GM23248 (cell line): ENCODE data around the gene CHST13. TPM values are rescaled to one million over a fixed set of nuclear protein-coding genes. Genes with fewer than 3 reads are reported as not detected.

Source experiments
- DNase-seq: peaks from one replicate; pipeline ENCODE4 v3.0.0-alpha.2; 2015
- H2AFZ ChIP-seq: fragments of 200-600 bp; sonication (generic); 2 replicates; pipeline ENCODE4 v1.6.1; 2016; ENCODE audit warnings: antibody characterized with exemption
- H3F3A ChIP-seq: fragments of 200-600 bp; sonication (generic); 2 replicates; pipeline ENCODE4 v1.6.1; 2016; ENCODE audit warnings: mild to moderate bottlenecking, antibody characterized with exemption, mixed run types; ENCODE audit not compliant: insufficient read depth
- H3K27ac ChIP-seq: fragments of 200-600 bp; sonication (generic); 2 replicates; pipeline ENCODE4 v1.5.1; 2016; ENCODE audit warnings: mild to moderate bottlenecking
- H3K27me3 ChIP-seq: fragments of 200-600 bp; sonication (generic); replicated peaks from 2 replicates; pipeline ENCODE4 v1.6.1; 2016; ENCODE audit warnings: mild to moderate bottlenecking; ENCODE audit not compliant: insufficient read depth
- H3K36me3 ChIP-seq: fragments of 200-600 bp; sonication (generic); 2 replicates; pipeline ENCODE4 v1.6.1; 2016; ENCODE audit warnings: low read depth, mild to moderate bottlenecking
- H3K4me1 ChIP-seq: fragments of 200-600 bp; sonication (generic); 2 replicates; pipeline ENCODE4 v1.6.1; 2016; ENCODE audit warnings: mild to moderate bottlenecking; ENCODE audit not compliant: insufficient read depth
- H3K4me2 ChIP-seq: fragments of 200-600 bp; sonication (generic); one replicate; pipeline ENCODE4 v1.6.1; 2016; ENCODE audit warnings: mild to moderate bottlenecking; ENCODE audit not compliant: unreplicated experiment
- H3K4me3 ChIP-seq: fragments of 200-600 bp; sonication (generic); 2 replicates; pipeline ENCODE4 v1.5.1; 2016; ENCODE audit warnings: mild to moderate bottlenecking
- H3K79me2 ChIP-seq: fragments of 200-600 bp; sonication (generic); 2 replicates; pipeline ENCODE4 v1.6.1; 2016; ENCODE audit warnings: mild to moderate bottlenecking; ENCODE audit not compliant: insufficient read depth
- H3K9ac ChIP-seq: fragments of 200-600 bp; sonication (generic); 2 replicates; pipeline ENCODE4 v1.6.1; 2016; ENCODE audit warnings: mild to moderate bottlenecking
- H3K9me2 ChIP-seq: fragments of 200-600 bp; sonication (generic); 2 replicates; pipeline ENCODE4 v1.6.1; 2016; ENCODE audit warnings: mixed run types, mild to moderate bottlenecking, moderate library complexity; ENCODE audit not compliant: insufficient read depth
- H3K9me3 ChIP-seq: fragments of 200-600 bp; sonication (generic); one replicate; pipeline ENCODE4 v1.6.1; 2017; ENCODE audit warnings: low read depth
- H4K20me1 ChIP-seq: fragments of 200-600 bp; sonication (generic); 2 replicates; pipeline ENCODE4 v1.6.0; 2016; ENCODE audit not compliant: insufficient read depth
- EZH2 ChIP-seq: fragments of 200-600 bp; sonication (generic); IDR thresholded peaks from 2 replicates; pipeline ENCODE4 v1.6.1; 2018; ENCODE audit warnings: antibody characterized with exemption, mild to moderate bottlenecking; ENCODE audit not compliant: insufficient read depth, poor library complexity, severe bottlenecking
- EZH2phosphoT487 ChIP-seq: fragments of 200-600 bp; sonication (generic); IDR thresholded peaks from 2 replicates; pipeline ENCODE4 v1.6.1; 2018; ENCODE audit warnings: antibody characterized with exemption, moderate library complexity, mild to moderate bottlenecking, low read depth; ENCODE audit not compliant: insufficient read depth
- WGBS, 2 experiments: methylation state at CpG; one replicate each; pipeline ENCODE4 v1.1.6; 2015 to 2017; ENCODE audit warnings: low lambda C conversion rate in 2 of 2, low coverage in 1 of 2; ENCODE audit errors: missing lambda C conversion rate in 2 of 2; 5-methylcytosine and 5-hydroxymethylcytosine counted together
- in situ Hi-C: fragments of 300-500 bp; cut with MboI; formaldehyde crosslinking; loops from 2 replicates; pipeline ENCODE4 v1.15.0; 2020
- polyA plus RNA-seq: library from polyadenylated mRNA; unstranded; fragments of >200 nt; fragmentation: Nextera tagmentation; extraction: Ambion mirVana; gene quantifications from 2 replicates; pipeline ENCODE4 v1.2.1, GENCODE V29; 2016
- total RNA-seq: library from RNA; depleted of rRNA; stranded (reverse); fragments of >200 nt; shearing (Covaris generic); gene quantifications from 2 replicates; pipeline ENCODE4 v1.2.3, GENCODE V29; 2014

The CHST13 gene
- total and polyA plus RNA-seq, 2 experiments from 2014 or later = 0.11 TPM; not detected in 1

GRCh38 chr3:126516936-126517290 is 7.0 kb upstream of the CHST13 start:
- Histone ChIP-seq H3K27ac (no peak overlapping the region), H4K20me1 (no peaks in the 10 kb centered on the region), H3K27me3 (0 out of 2 replicates have a peak, but pooled peaks cover 8% of the 10 kb centered on the region), H3K9me3 (no peaks in the 10 kb centered on the region), H3K9me2 (no peaks in the 10 kb centered on the region), H3K4me2 (no peak overlapping the region), H3K4me3 (no peak overlapping the region), H3F3A (no peaks in the 10 kb centered on the region), H3K9ac (no peak overlapping the region), H3K79me2 (no peaks in the 10 kb centered on the region), H3K36me3 (no peaks in the 10 kb centered on the region), H2AFZ (no peak overlapping the region), H3K4me1 (0 out of 2 replicates have a peak, but pooled peaks cover 2% of the 10 kb centered on the region)
- DNase-seq = no peak
- WGBS, 2 experiments = 61 to 66% methylated on average over 9 of the region's 9 CpGs
- in situ Hi-C loops = no loop called here
- no peak for TF ChIP-seq EZH2
- TF ChIP-seq EZH2phosphoT487 = no peak

- H3K27me3 ChIP-seq = 0 out of 2 replicates have a peak, but pooled peaks cover 8% of the 10 kb centered on the region
- in situ Hi-C loops = no loop called here
- no peak within 1 kb of the TSS for H3K4me2 ChIP-seq
- H3K27ac ChIP-seq = no peak within 1 kb of the TSS
- H2AFZ ChIP-seq = no peak within 1 kb of the TSS
- no peaks in the 10 kb centered on the region for H3K9me3 ChIP-seq
- H3K9me2 ChIP-seq = no peaks in the 10 kb centered on the region
- no peaks in the 10 kb centered on the region for H3K4me1 ChIP-seq
- H4K20me1 ChIP-seq = no peaks in the 10 kb centered on the region
- no peaks in the 10 kb centered on the region for H3K79me2 ChIP-seq
- no peak within 1 kb of the TSS for H3K4me3 ChIP-seq
- no peak within 1 kb of the TSS for H3K9ac ChIP-seq
- 81% methylated on average over 15 to 16 of the region's 16 CpGs for WGBS, 2 experiments
- no peaks in the 10 kb centered on the region for H3K36me3 ChIP-seq
- TF ChIP-seq EZH2phosphoT487 = no peak
- no peak for TF ChIP-seq EZH2
- DNase-seq = no peak
- H3F3A ChIP-seq = no peaks in the 10 kb centered on the region
Measured at GRCh38 chr3:126517291-126517951, 6.5 kb upstream of the CHST13 start, which contains the start of gene UROC1. Gene UROC1, minus strand, starts transcription at chr3:126517773. Its CDS starts 54 bp downstream, at chr3:126517719.

- Histone ChIP-seq H3K27ac (no peak overlapping the region), H3K79me2 (no peaks in the 10 kb centered on the region), H3F3A (no peaks in the 10 kb centered on the region), H3K4me3 (no peak overlapping the region), H3K4me2 (no peak overlapping the region), H3K36me3 (no peaks in the 10 kb centered on the region), H4K20me1 (no peaks in the 10 kb centered on the region), H2AFZ (no peak overlapping the region), H3K9ac (no peak overlapping the region), H3K27me3 (0 out of 2 replicates have a peak, but pooled peaks cover 14% of the 10 kb centered on the region), H3K4me1 (no peaks in the 10 kb centered on the region), H3K9me3 (no peaks in the 10 kb centered on the region), H3K9me2 (no peaks in the 10 kb centered on the region)
- in situ Hi-C loops = no loop called here
- no peak for DNase-seq
- 74% methylated on average over 13 to 15 of the region's 15 CpGs for WGBS, 2 experiments
- TF ChIP-seq EZH2phosphoT487 (no peak), EZH2 (no peak)
Measured at GRCh38 chr3:126517986-126518778, 5.8 kb upstream of the CHST13 start.

GRCh38 chr3:126518779-126519177 is 5.2 kb upstream of the CHST13 start:
- no peak overlapping the region for H3K27ac ChIP-seq
- no peaks in the 10 kb centered on the region for H3F3A ChIP-seq
- no peaks in the 10 kb centered on the region for H4K20me1 ChIP-seq
- no peaks in the 10 kb centered on the region for H3K36me3 ChIP-seq
- H3K79me2 ChIP-seq = no peaks in the 10 kb centered on the region
- TF ChIP-seq EZH2phosphoT487 = no peak
- TF ChIP-seq EZH2 = no peak
- H3K4me3 ChIP-seq = no peak overlapping the region
- no peak for DNase-seq
- H2AFZ ChIP-seq = no peak overlapping the region
- 46 to 54% methylated on average over 4 of the region's 4 CpGs for WGBS, 2 experiments
- 0 out of 2 replicates have a peak, but pooled peaks cover 20% of the 10 kb centered on the region for H3K27me3 ChIP-seq
- no peak overlapping the region for H3K4me2 ChIP-seq
- in situ Hi-C loops = no loop called here
- H3K4me1 ChIP-seq = no peaks in the 10 kb centered on the region
- H3K9me3 ChIP-seq = no peaks in the 10 kb centered on the region
- no peaks in the 10 kb centered on the region for H3K9me2 ChIP-seq
- H3K9ac ChIP-seq = no peak overlapping the region
